Keratinocyte (primary cell): ENCODE results near the gene DCAF4. TPM values are rescaled to one million over a fixed set of nuclear protein-coding genes. Genes with fewer than 3 reads are reported as not detected.

Experiments
- DNase-seq: peaks from one replicate; pipeline ENCODE4 v3.0.0-alpha.2; 2011; ENCODE audit warnings: low read depth, missing footprints, low spot score
- FAIRE-seq: peaks from 2 replicates; lab custom pipeline; 2011; peaks lifted over from hg19 to GRCh38; lab: Jason Lieb, UNC
- H2AFZ ChIP-seq: 2 replicates; pipeline ENCODE4 v1.6.0; 2012; ENCODE audit warnings: low read length, control low read depth, inconsistent platforms; ENCODE audit not compliant: control insufficient read depth
- H3K27ac ChIP-seq: 2 replicates; pipeline ENCODE4 v1.5.1; 2011; ENCODE audit warnings: low read length; ENCODE audit not compliant: control insufficient read depth, insufficient read depth
- H3K27me3 ChIP-seq: 3 replicates; pipeline ENCODE4 v1.6.0; 2011; ENCODE audit warnings: low read length; ENCODE audit not compliant: control insufficient read depth, insufficient read depth; ENCODE audit errors: extremely low read depth
- H3K36me3 ChIP-seq, 2 experiments: 2 replicates in 1 of 2; 3 replicates in 1 of 2; pipeline ENCODE4 v1.5.1; 2011; ENCODE audit warnings: low read length in 2 of 2, mild to moderate bottlenecking in 1 of 2; ENCODE audit not compliant: control insufficient read depth in 2 of 2, insufficient read depth in 2 of 2; ENCODE audit errors: extremely low read depth in 1 of 2
- H3K4me1 ChIP-seq: 3 replicates; pipeline ENCODE4 v1.5.1; 2011; ENCODE audit warnings: low read length; ENCODE audit not compliant: control insufficient read depth, insufficient read depth; ENCODE audit errors: extremely low read depth
- H3K4me2 ChIP-seq: 3 replicates; pipeline ENCODE4 v1.6.0; 2011; ENCODE audit warnings: low read depth, low read length; ENCODE audit not compliant: control insufficient read depth, insufficient read depth; ENCODE audit errors: extremely low read depth
- H3K4me3 ChIP-seq, 3 experiments: fragments of 200-600 bp in 1 of 3; sonication (generic) in 1 of 3; 2 replicates in 2 of 3; 3 replicates in 1 of 3; pipeline ENCODE4 v1.5.1; 2011 to 2016; ENCODE audit warnings: low read length in 3 of 3, mild to moderate bottlenecking in 3 of 3, control low read depth in 2 of 3, inconsistent platforms in 1 of 3, low read depth in 1 of 3, mixed read lengths in 1 of 3, mixed run types in 1 of 3, moderate library complexity in 1 of 3; ENCODE audit not compliant: control insufficient read depth in 2 of 3, insufficient read depth in 2 of 3; ENCODE audit errors: extremely low read depth in 1 of 3
- H3K79me2 ChIP-seq: 2 replicates; pipeline ENCODE4 v1.6.0; 2012; ENCODE audit warnings: low read length; ENCODE audit not compliant: control insufficient read depth, insufficient read depth
- H3K9ac ChIP-seq: 3 replicates; pipeline ENCODE4 v1.6.0; 2011; ENCODE audit warnings: low read length; ENCODE audit not compliant: control insufficient read depth, insufficient read depth; ENCODE audit errors: extremely low read depth
- H3K9me1 ChIP-seq: 3 replicates; pipeline ENCODE4 v1.6.0; 2011; ENCODE audit warnings: low read length; ENCODE audit not compliant: control insufficient read depth, insufficient read depth; ENCODE audit errors: extremely low read depth
- H3K9me3 ChIP-seq: 2 replicates; pipeline ENCODE4 v1.5.1; 2012; ENCODE audit warnings: low read depth, low read length; ENCODE audit not compliant: control insufficient read depth
- H4K20me1 ChIP-seq: 3 replicates; pipeline ENCODE4 v1.6.0; 2011; ENCODE audit warnings: low read length; ENCODE audit not compliant: control insufficient read depth, insufficient read depth; ENCODE audit errors: extremely low read depth
- CTCF ChIP-seq, 3 experiments: IDR thresholded peaks in 1 of 3; conservative IDR thresholded peaks in 1 of 3; optimal IDR thresholded peaks in 1 of 3; 2 replicates in 2 of 3; 3 replicates in 1 of 3; pipeline versions ENCODE3 to v1.5.1; 2011; ENCODE audit warnings: low read length in 3 of 3, mild to moderate bottlenecking in 3 of 3, moderate library complexity in 2 of 3, control low read depth in 1 of 3, inconsistent platforms in 1 of 3; ENCODE audit not compliant: insufficient read depth in 2 of 3; ENCODE audit errors: extremely low read depth in 1 of 3
- EZH2 ChIP-seq: IDR thresholded peaks from one replicate; pipeline ENCODE4 v1.6.1; 2012; ENCODE audit warnings: inconsistent platforms, mild to moderate bottlenecking, low read length, moderate library complexity
- dilution Hi-C: fragments of 300-500 bp; cut with MboI; formaldehyde crosslinking; loops from one replicate; pipeline ENCODE4 v1.7.0; 2020; ENCODE audit warnings: low sequenced_read_pairs; ENCODE audit not compliant: extremely low pct_ligation_motif_present
- polyA plus RNA-seq, 5 experiments: library from polyadenylated mRNA; depleted of rRNA in 3 of 5; stranded (reverse) in 3 of 5; stranded (forward) in 1 of 5; unstranded in 1 of 5; fragments of >200 nt; gene quantifications; 1 replicate in 1 of 5; 2 replicates in 3 of 5; 3 replicates in 1 of 5; pipeline versions ENCODE4 v1.2.1 to v1.2.3, GENCODE V29; 2011 to 2012; ENCODE audit warnings: missing spikeins in 2 of 5, low read depth in 1 of 5, low replicate concordance in 1 of 5

The DCAF4 gene
- polyA plus RNA-seq, 1 donor (not counting 4 experiments of a cell fraction or from before 2014, with no cell fraction given) = 26.1 TPM

- no peak for DNase-seq
- no peaks in the 10 kb centered on the region for H3K9me3 ChIP-seq
- H3K79me2 ChIP-seq = no peaks in the 10 kb centered on the region
- no peak overlapping the region for H3K27ac ChIP-seq
- H3K36me3 ChIP-seq = peaks cover 12 to 42% of the 10 kb centered on the region in 2 experiments
- H3K27me3 ChIP-seq = no peaks in the 10 kb centered on the region
- dilution Hi-C loops = no loop called here
- no peaks in the 10 kb centered on the region for H3K4me1 ChIP-seq
- H2AFZ ChIP-seq = no peak overlapping the region
- no peak overlapping the region for H3K4me3 ChIP-seq
- no peak overlapping the region for H3K4me2 ChIP-seq
- no peaks in the 10 kb centered on the region for H4K20me1 ChIP-seq
- no peaks in the 10 kb centered on the region for H3K9me1 ChIP-seq
- no peak for FAIRE-seq
- TF ChIP-seq CTCF (optimal IDR thresholded peaks at IDR 0.05 in 1 of 3, IDR thresholded peaks at IDR 0.05 in 1 of 3, conservative IDR thresholded peaks at IDR 0.05 in 1 of 3; ENCODE audit: extremely low read depth in 1 of 3, insufficient read depth in 2 of 3, low read length in 3 of 3) = no peak
- TF ChIP-seq EZH2 = no peak
- H3K9ac ChIP-seq = no peak overlapping the region
Observed at GRCh38 chr14:72974661-72975060, 48.4 kb downstream of the DCAF4 start.

GRCh38 chr14:72975770-72976169 lies 49.5 kb downstream of the DCAF4 start:
- Histone ChIP-seq H3K4me1 (no peaks in the 10 kb centered on the region), H3K27me3 (no peaks in the 10 kb centered on the region), H3K36me3 (peaks cover 18 to 40% of the 10 kb centered on the region in 2 experiments), H3K9ac (no peak overlapping the region), H3K9me1 (no peaks in the 10 kb centered on the region), H3K9me3 (no peaks in the 10 kb centered on the region), H2AFZ (no peak overlapping the region), H3K4me2 (no peak overlapping the region), H4K20me1 (no peaks in the 10 kb centered on the region), H3K4me3 (no peak overlapping the region), H3K27ac (no peak overlapping the region), H3K79me2 (no peaks in the 10 kb centered on the region)
- FAIRE-seq (no peak), DNase-seq (no peak)
- dilution Hi-C loops = no loop called here
- TF ChIP-seq CTCF (optimal IDR thresholded peaks at IDR 0.05 in 1 of 3, IDR thresholded peaks at IDR 0.05 in 1 of 3, conservative IDR thresholded peaks at IDR 0.05 in 1 of 3; ENCODE audit: extremely low read depth in 1 of 3, insufficient read depth in 2 of 3, low read length in 3 of 3) (peak in 1 of 3 experiments; percentile 22), EZH2 (no peak)
